K562 (cell line): ENCODE data around the gene YES1. TPM values are rescaled to one million over a fixed set of nuclear protein-coding genes. Genes with fewer than 3 reads are reported as not detected.

Experiments used
- ATAC-seq: fragments of 200-7000 bp; cut with Tn5 transposase; 3 replicates; pipeline ENCODE4 v1.9.1; 2020; ENCODE audit warnings: moderate library complexity
- BruUV-seq: library from RNA; stranded (reverse); fragments of 400-500 nt; replicated peaks from 2 replicates; lab custom pipeline; 2021; lab: Mats Ljungman, UMichigan
- CTCF ChIA-PET: fragments of 300-600 bp; formaldehyde crosslinking; extraction: SDS; loops from one replicate; lab custom pipeline; 2021; ENCODE audit warnings: low intra/inter-chr PET ratio; lab: Yijun Ruan, JAX
- POLR2A ChIA-PET: fragments of 300-600, 350-650 bp; sonication (Branson Sonifier 250); formaldehyde crosslinking; extraction: SDS; loops from one replicate; lab custom pipeline; 2021; ENCODE audit warnings: antibody characterized with exemption, inconsistent platforms; lab: Yijun Ruan, JAX
- DNase-seq, 4 experiments: peaks; one replicate each; pipeline versions ENCODE4 v3.0.0 to v3.0.0-alpha.2; 2011 to 2018; ENCODE audit warnings: low spot score in 3 of 4, mixed read lengths in 3 of 4; ENCODE audit errors: extremely low read depth in 1 of 4
- FAIRE-seq: peaks from 2 replicates; lab custom pipeline; 2011; peaks lifted over from hg19 to GRCh38; lab: Jason Lieb, UNC
- H2AFZ ChIP-seq: 2 replicates; pipeline ENCODE4 v1.6.0; 2011; ENCODE audit warnings: low read depth, low read length, control low read depth, inconsistent platforms
- H3K27ac ChIP-seq: fragments of 200-600 bp; 3 replicates; pipeline ENCODE4 v1.8.0; 2011; ENCODE audit warnings: low read depth, mild to moderate bottlenecking, control low read depth, inconsistent platforms, low read length, moderate library complexity, mixed read lengths; ENCODE audit errors: extremely low read depth
- H3K27me3 ChIP-seq, 2 experiments: fragments of 300-600 bp in 1 of 2; 2 replicates in 1 of 2; 3 replicates in 1 of 2; pipeline versions ENCODE4 v1.6.0 to v1.8.0; 2011; ENCODE audit warnings: inconsistent platforms in 2 of 2, low read length in 2 of 2, mild to moderate bottlenecking in 1 of 2, mixed read lengths in 1 of 2, moderate library complexity in 1 of 2; ENCODE audit not compliant: control insufficient read depth in 2 of 2, insufficient read depth in 2 of 2
- H3K36me3 ChIP-seq: fragments of 300-600 bp; 3 replicates; pipeline ENCODE4 v1.8.0; 2011; ENCODE audit warnings: mild to moderate bottlenecking, low read length, inconsistent platforms; ENCODE audit not compliant: control insufficient read depth, insufficient read depth
- H3K4me1 ChIP-seq, 2 experiments: fragments of 200-600 bp in 1 of 2; replicated peaks in 1 of 2; 2 replicates in 1 of 2; 3 replicates in 1 of 2; pipeline versions ENCODE4 v1.5.1 to v1.8.0; 2011; ENCODE audit warnings: inconsistent platforms in 2 of 2, low read length in 2 of 2, mild to moderate bottlenecking in 1 of 2, mixed read lengths in 1 of 2, moderate library complexity in 1 of 2; ENCODE audit not compliant: control insufficient read depth in 2 of 2, insufficient read depth in 2 of 2
- H3K4me2 ChIP-seq: 2 replicates; pipeline ENCODE4 v1.6.1; 2011; ENCODE audit warnings: low read length, control low read depth, inconsistent platforms, mixed read lengths; ENCODE audit not compliant: insufficient read depth
- H3K4me3 ChIP-seq: fragments of 200-600 bp; sonication (generic), shearing (Covaris generic); 2 replicates; pipeline ENCODE4 v1.5.1; 2016; ENCODE audit warnings: control low read depth, inconsistent platforms
- H3K79me2 ChIP-seq: fragments of 200-600 bp; 3 replicates; pipeline ENCODE4 v1.8.0; 2011; ENCODE audit warnings: low read length, inconsistent platforms; ENCODE audit not compliant: control insufficient read depth, insufficient read depth
- H3K9ac ChIP-seq, 2 experiments: 2 replicates each; pipeline versions ENCODE4 v1.6.0 to v1.6.1; 2011; ENCODE audit warnings: low read depth in 2 of 2, low read length in 2 of 2, control low read depth in 1 of 2, inconsistent platforms in 1 of 2, mild to moderate bottlenecking in 1 of 2, mixed read lengths in 1 of 2; ENCODE audit not compliant: insufficient read depth in 1 of 2
- H3K9me1 ChIP-seq: one replicate; pipeline ENCODE4 v1.6.0; 2011; ENCODE audit warnings: inconsistent platforms, mild to moderate bottlenecking, low read length, moderate library complexity; ENCODE audit not compliant: control insufficient read depth, insufficient read depth
- H3K9me3 ChIP-seq: replicated peaks from 2 replicates; pipeline ENCODE4 v1.5.1; 2011; ENCODE audit warnings: low read depth, low read length, inconsistent platforms; ENCODE audit not compliant: control insufficient read depth, insufficient read depth
- H4K20me1 ChIP-seq: replicated peaks from 2 replicates; pipeline ENCODE4 v1.6.1; 2011; ENCODE audit warnings: low read length, inconsistent platforms, mixed read lengths; ENCODE audit not compliant: control insufficient read depth, insufficient read depth
- DMBX1 ChIP-seq: fragments of 250-450 bp; sonication (Bioruptor Pico); IDR thresholded peaks from 2 replicates; pipeline ENCODE4 v1.8.0; 2022; ENCODE audit warnings: inconsistent platforms, mild to moderate bottlenecking, moderate library complexity, borderline replicate concordance
- HMG20A ChIP-seq: fragments of 450-650 bp; formaldehyde crosslinking; conservative IDR thresholded peaks from 2 replicates; pipeline ENCODE4 v1.4.0; 2020; ENCODE audit warnings: mild to moderate bottlenecking, mixed read lengths
- KLF6 ChIP-seq: fragments of 250-450 bp; sonication (Bioruptor Pico); IDR thresholded peaks from 2 replicates; pipeline ENCODE4 v1.4.0; 2020; ENCODE audit warnings: mild to moderate bottlenecking, moderate library complexity, borderline replicate concordance
- NR2C1 ChIP-seq, 2 experiments: fragments of 450-650 bp; IDR thresholded peaks; 2 replicates each; pipeline ENCODE4 v1.6.1; 2017; ENCODE audit warnings: mild to moderate bottlenecking in 2 of 2, antibody characterized with exemption in 1 of 2, inconsistent platforms in 1 of 2, missing compliant biosample characterization in 1 of 2, missing genetic modification characterization in 1 of 2
- NR4A1 ChIP-seq, 2 experiments: fragments of 250-450 bp in 1 of 2; fragments of 450-650 bp in 1 of 2; sonication (Bioruptor Pico) in 1 of 2; IDR thresholded peaks; 2 replicates each; pipeline versions ENCODE4 v1.4.0 to v1.6.1; 2016 to 2020; ENCODE audit warnings: mild to moderate bottlenecking in 2 of 2, missing compliant biosample characterization in 1 of 2, missing genetic modification characterization in 1 of 2, moderate library complexity in 1 of 2
- PTRF ChIP-seq: fragments of 450-650 bp; IDR thresholded peaks from 2 replicates; pipeline ENCODE4 v1.6.1; 2016; ENCODE audit warnings: mild to moderate bottlenecking, missing genetic modification characterization, missing compliant biosample characterization
- PTTG1 ChIP-seq: fragments of 450-650 bp; IDR thresholded peaks from 2 replicates; pipeline ENCODE4 v1.6.1; 2016; ENCODE audit warnings: low read depth, mild to moderate bottlenecking, missing genetic modification characterization, missing compliant biosample characterization
- RAD51 ChIP-seq: fragments of 450-650 bp; IDR thresholded peaks from 2 replicates; pipeline ENCODE4 v1.7.1; 2016; ENCODE audit warnings: low read depth, mild to moderate bottlenecking, borderline replicate concordance
- ZNF282 ChIP-seq: sonication (generic); formaldehyde crosslinking; IDR thresholded peaks from 2 replicates; pipeline ENCODE4 v1.8.1; 2023; ENCODE audit warnings: missing genetic modification reagents
- ZNF311 ChIP-seq: fragments of 250-450 bp; sonication (Bioruptor Pico); IDR thresholded peaks from 2 replicates; pipeline ENCODE4 v1.4.0; 2020; ENCODE audit warnings: mild to moderate bottlenecking, moderate library complexity
- ZNF324 ChIP-seq: fragments of 250-450 bp; sonication (Bioruptor Pico); IDR thresholded peaks from 2 replicates; pipeline ENCODE4 v1.4.0; 2020; ENCODE audit warnings: mild to moderate bottlenecking
- WGBS: fragments of 100-300 bp; shearing (Covaris generic); methylation state at CpG from one replicate; pipeline ENCODE4 v1.1.6; 2016; ENCODE audit warnings: low coverage, mixed read lengths; ENCODE audit not compliant: insufficient coverage; ENCODE audit errors: missing lambda C conversion rate; 5-methylcytosine and 5-hydroxymethylcytosine counted together
- in situ Hi-C: fragments of 300-500 bp; cut with MboI; formaldehyde crosslinking; loops from 4 replicates; pipeline ENCODE4 v1.15.0; 2018; ENCODE audit warnings: inconsistent platforms, mixed read lengths
- intact Hi-C: fragments of 100-400 bp; cut with micrococcal nuclease; formaldehyde crosslinking; loops from 2 replicates; pipeline ENCODE4 v1.14.2; 2022
- polyA plus RNA-seq, 8 experiments: library from polyadenylated mRNA; depleted of rRNA in 4 of 8; stranded (reverse) in 5 of 8; unstranded in 3 of 8; fragments of >200 nt; fragmentation: Nextera tagmentation in 2 of 8; fragmentation: Illumina TruSeq in 1 of 8; extraction: Ambion mirVana in 2 of 8; extraction: Trizol in 1 of 8; gene quantifications; 2 replicates each; pipeline versions ENCODE4 v1.2.1 to v1.2.3, GENCODE V29; 2011 to 2014; ENCODE audit warnings: inconsistent platforms in 1 of 8, missing spikeins in 1 of 8
- total RNA-seq, 7 experiments: library from RNA; depleted of rRNA in 6 of 7; stranded (reverse); fragments of >200 nt in 6 of 7; fragmentation: Illumina TruSeq in 2 of 7; extraction: Trizol in 2 of 7; gene quantifications; 2 replicates each; pipeline versions ENCODE4 v1.2.1 to v1.2.3, GENCODE V29; 2011 to 2021; ENCODE audit warnings: low replicate concordance in 1 of 7
- TF ChIP-seq, protein P1 (sequence below): sonication (generic); formaldehyde crosslinking; IDR thresholded peaks from 2 replicates; pipeline ENCODE4 v1.8.0; 2022; ENCODE audit warnings: mild to moderate bottlenecking, missing genetic modification reagents
- TF ChIP-seq, protein P2 (sequence below): fragments of 250-450 bp; sonication (Bioruptor Pico); IDR thresholded peaks from 2 replicates; pipeline ENCODE4 v1.4.0; 2020; ENCODE audit warnings: mild to moderate bottlenecking, moderate library complexity

Gene YES1
- total and polyA plus RNA-seq, 9 of the 15 experiments (the other 6 are each of a cell fraction or from before 2014, with no cell fraction given): 37.2 to 115 (median 77.7) TPM

DNA sequence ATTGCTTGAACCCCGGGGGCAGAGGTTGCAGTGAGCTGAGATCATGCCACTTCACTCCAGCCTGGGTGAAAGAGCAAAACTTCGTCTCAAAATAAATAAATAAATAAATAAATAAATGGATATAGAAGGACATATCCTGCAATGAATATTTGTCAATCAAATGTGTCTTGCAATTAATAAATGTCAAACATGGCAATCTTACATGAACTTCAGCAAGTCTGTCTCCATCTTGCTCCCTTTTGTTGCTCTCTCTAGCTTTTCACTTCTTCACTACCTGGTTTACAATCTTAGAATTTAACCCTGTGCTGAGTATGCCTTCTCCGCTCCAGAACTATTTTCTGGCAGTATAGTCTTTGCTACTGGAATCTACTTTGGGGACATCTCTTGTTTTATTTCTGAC lies 3.3 kb upstream of the YES1 start:
- H3K27me3 ChIP-seq: no peaks in the 10 kb centered on the region
- WGBS: 42% methylated on average over 3 of the region's 3 CpGs
- H3K27ac ChIP-seq: peak overlapping the region; percentile 66
- no peaks in the 10 kb centered on the region for H3K9me1 ChIP-seq
- no peaks in the 10 kb centered on the region for H3K9me3 ChIP-seq
- no peaks in the 10 kb centered on the region; the same call in 1 of the 2 replicates for H4K20me1 ChIP-seq
- CTCF ChIA-PET: interaction anchor here (0.8 kb wide), 1 partner anchor 74 kb away, joined by 3 read pairs; no protein-coding TSS in a partner anchor
- H3K79me2 ChIP-seq: peaks cover 55% of the 10 kb centered on the region
- in situ Hi-C loops (no loop called here), intact Hi-C loops (no loop called here)
- H3K36me3 ChIP-seq: no peaks in the 10 kb centered on the region; the same call in 2 of the 3 replicates
- H3K4me3 ChIP-seq: no peak overlapping the region
- no TSS peak for BruUV-seq
- H2AFZ ChIP-seq: peak overlapping the region; percentile 83; the same call in 1 of the 2 replicates
- ATAC-seq (no peak), FAIRE-seq (no peak), DNase-seq (no peak)
- POLR2A ChIA-PET: interaction anchor here (0.5 to 3.9 kb wide), 8 partner anchors 10 to 378 kb away, joined by 3 to 37 read pairs (median 4); no protein-coding TSS in a partner anchor
- peaks cover 26 to 27% of the 10 kb centered on the region in 2 experiments for H3K4me1 ChIP-seq
- peak overlapping the region; percentile 20; the same call in 1 of the 2 replicates for H3K4me2 ChIP-seq
- peak overlapping the region in 1 of 2 experiments; percentile 49; a peak in 2 of 4 replicates for H3K9ac ChIP-seq
- no peak for TF ChIP-seq ZNF324
- peak; percentile 56; the same call in 1 of the 2 replicates for TF ChIP-seq KLF6 (CRISPR knock-in tag)
- TF ChIP-seq, protein P1, sequence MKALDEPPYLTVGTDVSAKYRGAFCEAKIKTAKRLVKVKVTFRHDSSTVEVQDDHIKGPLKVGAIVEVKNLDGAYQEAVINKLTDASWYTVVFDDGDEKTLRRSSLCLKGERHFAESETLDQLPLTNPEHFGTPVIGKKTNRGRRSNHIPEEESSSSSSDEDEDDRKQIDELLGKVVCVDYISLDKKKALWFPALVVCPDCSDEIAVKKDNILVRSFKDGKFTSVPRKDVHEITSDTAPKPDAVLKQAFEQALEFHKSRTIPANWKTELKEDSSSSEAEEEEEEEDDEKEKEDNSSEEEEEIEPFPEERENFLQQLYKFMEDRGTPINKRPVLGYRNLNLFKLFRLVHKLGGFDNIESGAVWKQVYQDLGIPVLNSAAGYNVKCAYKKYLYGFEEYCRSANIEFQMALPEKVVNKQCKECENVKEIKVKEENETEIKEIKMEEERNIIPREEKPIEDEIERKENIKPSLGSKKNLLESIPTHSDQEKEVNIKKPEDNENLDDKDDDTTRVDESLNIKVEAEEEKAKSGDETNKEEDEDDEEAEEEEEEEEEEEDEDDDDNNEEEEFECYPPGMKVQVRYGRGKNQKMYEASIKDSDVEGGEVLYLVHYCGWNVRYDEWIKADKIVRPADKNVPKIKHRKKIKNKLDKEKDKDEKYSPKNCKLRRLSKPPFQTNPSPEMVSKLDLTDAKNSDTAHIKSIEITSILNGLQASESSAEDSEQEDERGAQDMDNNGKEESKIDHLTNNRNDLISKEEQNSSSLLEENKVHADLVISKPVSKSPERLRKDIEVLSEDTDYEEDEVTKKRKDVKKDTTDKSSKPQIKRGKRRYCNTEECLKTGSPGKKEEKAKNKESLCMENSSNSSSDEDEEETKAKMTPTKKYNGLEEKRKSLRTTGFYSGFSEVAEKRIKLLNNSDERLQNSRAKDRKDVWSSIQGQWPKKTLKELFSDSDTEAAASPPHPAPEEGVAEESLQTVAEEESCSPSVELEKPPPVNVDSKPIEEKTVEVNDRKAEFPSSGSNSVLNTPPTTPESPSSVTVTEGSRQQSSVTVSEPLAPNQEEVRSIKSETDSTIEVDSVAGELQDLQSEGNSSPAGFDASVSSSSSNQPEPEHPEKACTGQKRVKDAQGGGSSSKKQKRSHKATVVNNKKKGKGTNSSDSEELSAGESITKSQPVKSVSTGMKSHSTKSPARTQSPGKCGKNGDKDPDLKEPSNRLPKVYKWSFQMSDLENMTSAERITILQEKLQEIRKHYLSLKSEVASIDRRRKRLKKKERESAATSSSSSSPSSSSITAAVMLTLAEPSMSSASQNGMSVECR (CRISPR knock-in tag): no peak
- TF ChIP-seq ZNF282 (CRISPR knock-in tag): no peak
- TF ChIP-seq PTRF: no peak
- TF ChIP-seq, protein P2, sequence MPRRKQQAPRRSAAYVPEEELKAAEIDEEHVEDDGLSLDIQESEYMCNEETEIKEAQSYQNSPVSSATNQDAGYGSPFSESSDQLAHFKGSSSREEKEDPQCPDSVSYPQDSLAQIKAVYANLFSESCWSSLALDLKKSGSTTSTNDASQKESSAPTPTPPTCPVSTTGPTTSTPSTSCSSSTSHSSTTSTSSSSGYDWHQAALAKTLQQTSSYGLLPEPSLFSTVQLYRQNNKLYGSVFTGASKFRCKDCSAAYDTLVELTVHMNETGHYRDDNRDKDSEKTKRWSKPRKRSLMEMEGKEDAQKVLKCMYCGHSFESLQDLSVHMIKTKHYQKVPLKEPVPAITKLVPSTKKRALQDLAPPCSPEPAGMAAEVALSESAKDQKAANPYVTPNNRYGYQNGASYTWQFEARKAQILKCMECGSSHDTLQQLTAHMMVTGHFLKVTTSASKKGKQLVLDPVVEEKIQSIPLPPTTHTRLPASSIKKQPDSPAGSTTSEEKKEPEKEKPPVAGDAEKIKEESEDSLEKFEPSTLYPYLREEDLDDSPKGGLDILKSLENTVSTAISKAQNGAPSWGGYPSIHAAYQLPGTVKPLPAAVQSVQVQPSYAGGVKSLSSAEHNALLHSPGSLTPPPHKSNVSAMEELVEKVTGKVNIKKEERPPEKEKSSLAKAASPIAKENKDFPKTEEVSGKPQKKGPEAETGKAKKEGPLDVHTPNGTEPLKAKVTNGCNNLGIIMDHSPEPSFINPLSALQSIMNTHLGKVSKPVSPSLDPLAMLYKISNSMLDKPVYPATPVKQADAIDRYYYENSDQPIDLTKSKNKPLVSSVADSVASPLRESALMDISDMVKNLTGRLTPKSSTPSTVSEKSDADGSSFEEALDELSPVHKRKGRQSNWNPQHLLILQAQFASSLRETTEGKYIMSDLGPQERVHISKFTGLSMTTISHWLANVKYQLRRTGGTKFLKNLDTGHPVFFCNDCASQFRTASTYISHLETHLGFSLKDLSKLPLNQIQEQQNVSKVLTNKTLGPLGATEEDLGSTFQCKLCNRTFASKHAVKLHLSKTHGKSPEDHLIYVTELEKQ (CRISPR knock-in tag): 0 out of 2 replicates have a peak, but pooled peaks have one; percentile 9
- no peak for TF ChIP-seq NR4A1 (CRISPR knock-in tag; IDR thresholded peaks at IDR 0.05)
- TF ChIP-seq NR4A1 (tag; IDR thresholded peaks at IDR 0.05): 0 out of 2 replicates have a peak, but pooled peaks have one; percentile 35
- no peak for TF ChIP-seq RAD51
- no peak for TF ChIP-seq HMG20A
- 0 out of 2 replicates have a peak, but pooled peaks have one; percentile 26 for TF ChIP-seq PTTG1 (tag)
- TF ChIP-seq DMBX1: peak; percentile 34; the same call in 1 of the 2 replicates
- TF ChIP-seq ZNF311 (CRISPR knock-in tag): peak; percentile 56; the same call in 1 of the 2 replicates
- no peak for TF ChIP-seq NR2C1 (IDR thresholded peaks at IDR 0.05)
- TF ChIP-seq NR2C1 (tag; IDR thresholded peaks at IDR 0.05): 0 out of 2 replicates have a peak, but pooled peaks have one; percentile 21
